Measurements from ENCODE around the gene HECW1.

HECW1 gene

DNA sequence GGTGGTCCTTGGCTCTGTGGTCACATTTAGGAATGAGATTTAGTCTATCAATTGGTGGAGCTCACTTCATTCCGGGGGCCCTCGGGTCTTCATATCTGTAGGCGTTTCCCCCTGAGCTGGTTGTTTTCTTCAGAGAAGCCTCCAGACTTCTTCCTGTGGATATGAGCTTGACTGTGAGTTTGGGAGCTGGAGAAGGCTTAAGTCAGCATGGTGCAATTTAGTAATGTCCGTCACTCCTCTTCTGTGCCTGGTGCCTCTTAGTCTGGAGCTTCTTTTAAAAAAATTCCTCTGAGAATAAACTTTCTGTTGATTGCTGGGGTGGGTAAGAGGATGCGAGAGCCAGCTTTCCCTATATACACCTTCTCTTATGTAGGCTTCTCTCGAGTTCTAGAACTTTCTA, 40.2 kb downstream of the HECW1 start:
- Histone ChIP-seq H3K4me1 (ENCODE audit: insufficient read depth, low read length) (no peaks in the 10 kb centered on the region), H3K27me3 (ENCODE audit: control insufficient read depth in 1 of 2, insufficient read depth in 2 of 2, low read length in 2 of 2) (no peaks in the 10 kb centered on the region), H3K36me3 (ENCODE audit: insufficient read depth, low read length) (no peaks in the 10 kb centered on the region), H3K27ac (ENCODE audit: low read depth, low read length) (no peak overlapping the region), H3K9me3 (ENCODE audit: low read length) (no peaks in the 10 kb centered on the region), H3K4me3 (ENCODE audit: low read depth in 1 of 2, low read length in 2 of 2) (no peak overlapping the region), H3K9ac (ENCODE audit: low read length) (no peak overlapping the region)

GRCh38 chr7:43155636-43156035, 43.2 kb downstream of the HECW1 start:
- no peak overlapping the region for H3K27ac ChIP-seq (ENCODE audit: low read depth, low read length)
- H3K4me1 ChIP-seq (ENCODE audit: insufficient read depth, low read length): no peaks in the 10 kb centered on the region
- H3K9ac ChIP-seq (ENCODE audit: low read length): no peak overlapping the region
- H3K4me3 ChIP-seq (ENCODE audit: low read depth in 1 of 2, low read length in 2 of 2): no peak overlapping the region
- H3K27me3 ChIP-seq (ENCODE audit: control insufficient read depth in 1 of 2, insufficient read depth in 2 of 2, low read length in 2 of 2): no peaks in the 10 kb centered on the region
- H3K36me3 ChIP-seq (ENCODE audit: insufficient read depth, low read length): no peaks in the 10 kb centered on the region
- H3K9me3 ChIP-seq (ENCODE audit: low read length): no peaks in the 10 kb centered on the region

GRCh38 chr7:43163885-43164284, 51.4 kb downstream of the HECW1 start:
- H3K9ac ChIP-seq (ENCODE audit: low read length): no peak overlapping the region
- H3K27ac ChIP-seq (ENCODE audit: low read depth, low read length): no peak overlapping the region
- no peak overlapping the region for H3K4me3 ChIP-seq (ENCODE audit: low read depth in 1 of 2, low read length in 2 of 2)
- H3K4me1 ChIP-seq (ENCODE audit: insufficient read depth, low read length): peaks cover 5% of the 10 kb centered on the region
- no peaks in the 10 kb centered on the region for H3K27me3 ChIP-seq (ENCODE audit: control insufficient read depth in 1 of 2, insufficient read depth in 2 of 2, low read length in 2 of 2)
- H3K9me3 ChIP-seq (ENCODE audit: low read length): no peaks in the 10 kb centered on the region
- no peaks in the 10 kb centered on the region for H3K36me3 ChIP-seq (ENCODE audit: insufficient read depth, low read length)

- H3K27me3 ChIP-seq (ENCODE audit: control insufficient read depth in 1 of 2, insufficient read depth in 2 of 2, low read length in 2 of 2): no peaks in the 10 kb centered on the region
- no peak overlapping the region for H3K9ac ChIP-seq (ENCODE audit: low read length)
- H3K4me1 ChIP-seq (ENCODE audit: insufficient read depth, low read length): peaks cover 5% of the 10 kb centered on the region
- no peak overlapping the region for H3K27ac ChIP-seq (ENCODE audit: low read depth, low read length)
- H3K4me3 ChIP-seq (ENCODE audit: low read depth in 1 of 2, low read length in 2 of 2): no peak overlapping the region
- H3K36me3 ChIP-seq (ENCODE audit: insufficient read depth, low read length): no peaks in the 10 kb centered on the region
- H3K9me3 ChIP-seq (ENCODE audit: low read length): no peaks in the 10 kb centered on the region
Observed at GRCh38 chr7:43164757-43165156, 52.3 kb downstream of the HECW1 start.

GRCh38 chr7:43166686-43167085, 54.2 kb downstream of the HECW1 start:
- Histone ChIP-seq H3K9ac (ENCODE audit: low read length) (no peak overlapping the region), H3K27me3 (ENCODE audit: control insufficient read depth in 1 of 2, insufficient read depth in 2 of 2, low read length in 2 of 2) (no peaks in the 10 kb centered on the region), H3K36me3 (ENCODE audit: insufficient read depth, low read length) (no peaks in the 10 kb centered on the region), H3K4me3 (ENCODE audit: low read depth in 1 of 2, low read length in 2 of 2) (no peak overlapping the region), H3K9me3 (ENCODE audit: low read length) (no peaks in the 10 kb centered on the region), H3K4me1 (ENCODE audit: insufficient read depth, low read length) (peaks cover 5% of the 10 kb centered on the region), H3K27ac (ENCODE audit: low read depth, low read length) (no peak overlapping the region)

- H3K9ac ChIP-seq (ENCODE audit: low read length): no peak overlapping the region
- H3K27me3 ChIP-seq (ENCODE audit: control insufficient read depth in 1 of 2, insufficient read depth in 2 of 2, low read length in 2 of 2): no peaks in the 10 kb centered on the region
- H3K4me1 ChIP-seq (ENCODE audit: insufficient read depth, low read length): peaks cover 5% of the 10 kb centered on the region
- no peak overlapping the region for H3K27ac ChIP-seq (ENCODE audit: low read depth, low read length)
- no peak overlapping the region for H3K4me3 ChIP-seq (ENCODE audit: low read depth in 1 of 2, low read length in 2 of 2)
- no peaks in the 10 kb centered on the region for H3K36me3 ChIP-seq (ENCODE audit: insufficient read depth, low read length)
- H3K9me3 ChIP-seq (ENCODE audit: low read length): no peaks in the 10 kb centered on the region
Observed at GRCh38 chr7:43169076-43169475, 56.6 kb downstream of the HECW1 start.

DNA sequence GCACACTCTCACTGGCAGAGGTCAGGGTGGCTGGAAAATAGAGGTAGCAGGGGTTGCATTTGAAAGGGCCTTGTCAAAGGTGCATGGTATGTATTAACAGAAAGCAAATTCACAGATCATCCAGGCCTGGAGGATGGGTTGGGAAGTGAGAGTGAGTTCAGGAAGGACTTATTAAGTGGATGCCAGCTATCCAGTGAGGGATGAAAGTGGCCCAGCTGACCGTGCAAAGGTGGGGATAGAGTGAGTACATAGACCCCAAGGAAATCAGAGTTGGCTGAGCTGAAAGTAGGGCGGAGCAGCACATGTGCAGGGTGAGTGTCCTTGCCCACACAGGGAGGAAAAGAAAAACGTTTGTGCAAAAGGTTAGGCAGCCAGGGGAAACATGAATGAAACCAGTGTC, 58.1 kb downstream of the HECW1 start:
- H3K27me3 ChIP-seq (ENCODE audit: control insufficient read depth in 1 of 2, insufficient read depth in 2 of 2, low read length in 2 of 2): no peaks in the 10 kb centered on the region
- H3K27ac ChIP-seq (ENCODE audit: low read depth, low read length): no peak overlapping the region
- H3K36me3 ChIP-seq (ENCODE audit: insufficient read depth, low read length): no peaks in the 10 kb centered on the region
- H3K4me3 ChIP-seq (ENCODE audit: low read depth in 1 of 2, low read length in 2 of 2): no peak overlapping the region
- H3K4me1 ChIP-seq (ENCODE audit: insufficient read depth, low read length): no peaks in the 10 kb centered on the region
- no peak overlapping the region for H3K9ac ChIP-seq (ENCODE audit: low read length)
- no peaks in the 10 kb centered on the region for H3K9me3 ChIP-seq (ENCODE audit: low read length)

GRCh38 chr7:43175570-43176200, 63.2 kb downstream of the HECW1 start:
- Histone ChIP-seq H3K27ac (ENCODE audit: low read depth, low read length) (no peak overlapping the region), H3K9me3 (ENCODE audit: low read length) (no peaks in the 10 kb centered on the region), H3K4me1 (ENCODE audit: insufficient read depth, low read length) (no peaks in the 10 kb centered on the region), H3K36me3 (ENCODE audit: insufficient read depth, low read length) (no peaks in the 10 kb centered on the region), H3K4me3 (ENCODE audit: low read depth in 1 of 2, low read length in 2 of 2) (no peak overlapping the region), H3K9ac (ENCODE audit: low read length) (no peak overlapping the region), H3K27me3 (ENCODE audit: control insufficient read depth in 1 of 2, insufficient read depth in 2 of 2, low read length in 2 of 2) (no peaks in the 10 kb centered on the region)

DNA sequence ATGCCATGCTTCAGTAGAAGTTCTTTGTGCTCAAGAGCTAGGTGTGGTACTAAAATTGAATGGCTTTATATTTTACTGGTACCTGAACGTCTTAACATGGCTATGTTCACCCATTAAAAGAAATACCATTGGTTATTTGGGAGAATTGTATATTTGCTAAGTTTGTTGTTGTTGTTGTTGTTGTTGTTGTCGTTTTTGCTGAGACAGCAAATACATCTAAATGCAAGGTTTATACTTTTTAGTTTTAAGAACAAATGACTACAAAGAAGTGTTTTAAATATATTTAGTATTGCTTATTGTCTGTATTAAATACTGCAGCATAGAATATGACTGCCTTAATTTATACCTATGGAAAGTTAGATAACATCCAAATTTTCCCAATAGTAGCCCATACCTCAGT, 66.9 kb downstream of the HECW1 start:
- Histone ChIP-seq H3K27me3 (ENCODE audit: control insufficient read depth in 1 of 2, insufficient read depth in 2 of 2, low read length in 2 of 2) (no peaks in the 10 kb centered on the region), H3K9me3 (ENCODE audit: low read length) (no peaks in the 10 kb centered on the region), H3K27ac (ENCODE audit: low read depth, low read length) (no peak overlapping the region), H3K4me3 (ENCODE audit: low read depth in 1 of 2, low read length in 2 of 2) (no peak overlapping the region), H3K4me1 (ENCODE audit: insufficient read depth, low read length) (no peaks in the 10 kb centered on the region), H3K9ac (ENCODE audit: low read length) (no peak overlapping the region), H3K36me3 (ENCODE audit: insufficient read depth, low read length) (no peaks in the 10 kb centered on the region)

GRCh38 chr7:43192806-43193460, 80.5 kb downstream of the HECW1 start:
- Histone ChIP-seq H3K4me1 (ENCODE audit: insufficient read depth, low read length) (no peaks in the 10 kb centered on the region), H3K9ac (ENCODE audit: low read length) (no peak overlapping the region), H3K27ac (ENCODE audit: low read depth, low read length) (no peak overlapping the region), H3K4me3 (ENCODE audit: low read depth in 1 of 2, low read length in 2 of 2) (no peak overlapping the region), H3K9me3 (ENCODE audit: low read length) (no peaks in the 10 kb centered on the region), H3K36me3 (ENCODE audit: insufficient read depth, low read length) (no peaks in the 10 kb centered on the region), H3K27me3 (ENCODE audit: control insufficient read depth in 1 of 2, insufficient read depth in 2 of 2, low read length in 2 of 2) (no peaks in the 10 kb centered on the region)

- Histone ChIP-seq H3K27me3 (ENCODE audit: control insufficient read depth in 1 of 2, insufficient read depth in 2 of 2, low read length in 2 of 2) (no peaks in the 10 kb centered on the region), H3K27ac (ENCODE audit: low read depth, low read length) (no peak overlapping the region), H3K4me1 (ENCODE audit: insufficient read depth, low read length) (no peaks in the 10 kb centered on the region), H3K36me3 (ENCODE audit: insufficient read depth, low read length) (no peaks in the 10 kb centered on the region), H3K9me3 (ENCODE audit: low read length) (no peaks in the 10 kb centered on the region), H3K9ac (ENCODE audit: low read length) (no peak overlapping the region), H3K4me3 (ENCODE audit: low read depth in 1 of 2, low read length in 2 of 2) (no peak overlapping the region)
Observed at GRCh38 chr7:43193893-43194292, 81.4 kb downstream of the HECW1 start.

DNA sequence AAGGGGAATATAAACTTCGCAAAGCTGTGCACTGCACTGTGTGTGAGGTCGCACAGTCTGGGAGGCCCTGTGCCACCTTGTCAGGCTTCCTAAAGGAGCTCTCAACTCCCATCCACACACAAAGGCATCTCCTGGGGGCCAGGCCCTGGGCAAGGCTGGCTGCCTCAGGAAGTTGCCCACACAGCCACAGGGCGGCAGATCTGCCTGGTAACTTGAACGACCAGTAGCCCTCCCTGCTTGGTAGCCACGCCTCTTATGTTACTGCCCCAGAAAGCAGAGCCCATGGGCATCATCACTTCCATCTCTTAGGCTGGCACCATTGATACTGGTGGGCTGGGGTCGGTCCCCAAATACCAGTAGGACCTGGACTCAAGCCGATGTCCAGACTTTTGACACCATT, 82.8 kb downstream of the HECW1 start:
- Histone ChIP-seq H3K4me3 (ENCODE audit: low read depth in 1 of 2, low read length in 2 of 2) (no peak overlapping the region), H3K9ac (ENCODE audit: low read length) (no peak overlapping the region), H3K4me1 (ENCODE audit: insufficient read depth, low read length) (no peaks in the 10 kb centered on the region), H3K36me3 (ENCODE audit: insufficient read depth, low read length) (no peaks in the 10 kb centered on the region), H3K27me3 (ENCODE audit: control insufficient read depth in 1 of 2, insufficient read depth in 2 of 2, low read length in 2 of 2) (no peaks in the 10 kb centered on the region), H3K27ac (ENCODE audit: low read depth, low read length) (no peak overlapping the region), H3K9me3 (ENCODE audit: low read length) (no peaks in the 10 kb centered on the region)
